Stimulated activated CD8-positive, alpha-beta memory T cell treated with anti-CD3 and anti-CD28 coated beads, Interleukin-4, amount 100 ng/mL, for 1 hour (primary cell): ENCODE measurements around the gene OBP2A.

Experiments
- DNase-seq, 2 donors: peaks; one replicate each; pipeline ENCODE4 v3.0.0-alpha.2; 2020; ENCODE audit warnings: low read depth in 2 of 2, low spot score in 1 of 2

The OBP2A gene

GRCh38 chr9:135592331-135592590 lies 46.3 kb downstream of the OBP2A start:
- no peak for DNase-seq

DNA sequence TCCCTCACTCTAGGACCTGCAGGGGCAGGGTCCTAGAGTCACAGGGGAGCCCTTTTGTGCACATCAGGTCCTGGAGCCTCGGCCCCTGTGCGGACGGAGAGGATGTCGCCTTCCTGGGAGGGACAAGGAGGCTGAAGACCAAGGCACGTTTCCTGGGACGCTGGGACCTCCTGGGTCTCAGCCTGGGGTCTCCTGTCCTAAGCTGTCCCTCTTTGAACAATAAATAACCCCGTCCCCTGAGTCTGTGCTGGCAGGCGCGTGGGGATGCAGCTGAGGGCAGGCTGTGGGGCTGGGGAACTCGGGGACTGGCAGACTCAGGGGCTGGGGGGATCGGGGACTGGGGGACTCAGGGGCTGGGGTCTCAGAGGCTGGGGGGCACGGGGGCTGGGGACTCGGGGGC lies 46.7 kb downstream of the OBP2A start:
- no peak for DNase-seq

DNA sequence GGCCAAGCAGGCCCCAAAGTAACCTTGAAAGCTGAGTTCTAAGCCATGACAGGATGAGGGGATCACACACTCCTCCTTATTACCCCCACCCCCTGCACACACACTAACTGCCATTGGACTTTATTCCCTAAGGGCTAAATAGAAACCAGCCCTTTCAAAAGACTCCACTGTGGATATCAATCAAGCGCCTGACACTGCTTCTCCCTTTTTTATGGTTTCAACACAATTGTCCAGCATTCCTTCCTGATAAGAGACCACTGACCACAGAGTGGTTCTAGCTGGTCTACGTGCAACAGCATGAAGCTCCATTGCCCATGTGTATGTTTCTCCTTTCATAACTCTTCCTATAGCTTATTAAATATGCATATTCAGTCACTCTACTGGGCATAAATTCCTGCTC lies 50.3 kb downstream of the OBP2A start:
- no peak for DNase-seq
